ENCODE data around the gene KCNQ1OT1. TPM values are rescaled to one million over a fixed set of nuclear protein-coding genes. Genes with fewer than 3 reads are reported as not detected.

The KCNQ1OT1 gene
- total RNA-seq, 1 donor from 2014 or later = 4.8 TPM

DNA sequence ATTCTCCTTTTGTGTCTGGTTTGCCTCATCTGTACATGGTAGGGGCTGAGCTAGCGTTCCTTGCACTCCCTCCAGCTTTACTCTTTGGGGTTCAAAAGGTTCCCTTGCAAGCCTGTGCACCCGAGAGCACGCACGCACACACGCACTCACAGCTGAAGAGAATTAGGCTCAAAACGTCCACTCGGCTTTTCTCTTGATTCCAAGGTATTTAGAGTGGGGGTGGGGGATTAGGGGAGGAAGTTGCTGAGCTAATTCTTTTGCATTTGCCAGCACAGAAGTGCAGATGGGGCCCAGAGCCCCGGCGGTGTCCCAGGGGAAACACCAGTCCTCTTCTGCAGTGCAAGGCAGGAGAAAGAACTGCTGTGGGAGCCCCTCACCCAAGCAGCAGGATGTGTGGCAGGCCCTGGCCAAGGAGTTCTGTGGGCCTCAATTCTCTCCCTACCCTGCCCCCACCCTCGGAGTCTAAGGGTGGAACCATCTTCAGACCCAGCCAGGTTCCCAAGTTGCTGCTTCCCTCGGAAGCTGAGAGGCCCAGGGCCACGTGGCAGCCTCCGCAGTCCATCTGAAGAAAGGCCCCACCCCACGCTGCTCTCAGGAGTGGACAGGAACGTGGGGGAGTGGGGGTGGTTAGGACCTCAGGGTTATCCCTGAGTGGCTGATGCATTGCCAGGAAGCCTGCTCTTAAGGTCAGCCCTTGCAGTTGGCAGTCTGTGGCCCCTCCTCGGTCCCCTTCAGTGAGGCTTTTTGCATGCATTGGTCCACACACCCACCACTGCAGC lies 3.8 kb upstream of the KCNQ1OT1 start:
- DNase-seq (ENCODE audit: low read depth) = no peak

- no peak for DNase-seq (ENCODE audit: low read depth)
These were observed 3.1 kb upstream of the KCNQ1OT1 start for GRCh38 chr11:2702771-2703362.

DNA sequence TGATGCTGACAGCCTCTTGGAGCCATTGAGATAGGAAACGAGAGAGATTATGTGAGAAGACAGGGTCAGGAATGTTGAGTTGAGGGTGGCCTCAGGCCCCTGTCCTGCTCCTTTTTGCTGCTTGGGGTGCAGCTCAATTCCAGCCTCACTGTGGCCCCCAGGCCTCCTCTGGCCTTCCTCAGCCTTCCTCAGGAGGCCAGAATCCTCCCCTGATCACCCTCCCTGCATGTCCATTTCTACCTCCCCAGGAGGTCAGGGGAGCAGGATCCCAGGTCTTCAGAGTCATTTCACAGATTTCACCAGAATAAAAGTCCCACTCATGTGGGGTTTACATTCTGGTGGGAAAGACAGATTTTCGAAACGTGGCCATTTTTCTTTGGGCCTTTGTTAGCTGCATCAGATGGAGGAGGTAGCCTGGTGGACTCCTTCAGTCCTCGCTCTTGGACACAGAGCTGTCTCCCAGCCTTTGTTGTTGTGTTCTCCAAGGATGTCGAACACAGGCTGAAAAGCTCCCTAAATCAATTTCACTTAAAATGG lies 2.2 kb upstream of the KCNQ1OT1 start:
- DNase-seq (ENCODE audit: low read depth) = no peak

DNA sequence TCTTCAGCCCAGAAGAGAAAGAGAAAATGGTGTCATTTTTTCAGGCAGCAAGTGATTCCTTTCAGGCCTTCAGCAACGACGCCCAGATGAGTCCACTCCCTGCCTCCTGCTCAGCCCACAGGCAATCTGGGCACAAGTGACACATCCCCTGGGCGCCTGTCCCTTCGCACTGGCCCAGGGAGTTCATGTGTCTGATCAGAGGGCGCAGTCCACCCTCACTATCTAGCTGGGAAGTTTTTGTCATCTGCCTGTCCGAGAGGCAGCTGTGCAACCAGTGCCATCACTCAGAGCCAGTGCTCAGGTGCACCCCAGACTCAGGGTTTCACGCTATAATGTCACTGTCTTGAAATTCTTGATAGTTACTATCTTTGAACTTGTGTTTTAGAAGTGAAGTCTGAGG lies 1.4 kb upstream of the KCNQ1OT1 start:
- no peak for DNase-seq (ENCODE audit: low read depth)

- peak; percentile 73 for DNase-seq (ENCODE audit: low read depth)
These were observed 819 bp upstream of the KCNQ1OT1 start for GRCh38 chr11:2700415-2701211.

DNA sequence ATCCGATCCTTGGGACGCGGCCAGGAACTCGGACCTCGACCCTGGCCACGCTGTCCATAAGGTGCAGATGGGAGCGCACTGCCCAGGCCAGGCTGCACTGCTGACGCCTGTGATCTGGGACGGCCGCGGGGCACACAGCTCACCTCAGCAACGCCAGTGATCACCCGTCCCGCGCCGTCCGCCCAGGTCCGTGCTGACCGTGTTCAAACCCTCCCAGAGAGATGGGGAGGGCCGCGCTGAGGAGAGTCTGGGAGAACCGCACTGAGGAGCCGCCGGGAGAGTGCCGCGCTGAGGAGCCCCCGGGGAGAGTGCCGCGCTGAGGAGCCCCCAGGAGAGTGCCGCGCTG lies 636 bp downstream of the KCNQ1OT1 start:
- DNase-seq (ENCODE audit: low read depth) = no peak

DNA sequence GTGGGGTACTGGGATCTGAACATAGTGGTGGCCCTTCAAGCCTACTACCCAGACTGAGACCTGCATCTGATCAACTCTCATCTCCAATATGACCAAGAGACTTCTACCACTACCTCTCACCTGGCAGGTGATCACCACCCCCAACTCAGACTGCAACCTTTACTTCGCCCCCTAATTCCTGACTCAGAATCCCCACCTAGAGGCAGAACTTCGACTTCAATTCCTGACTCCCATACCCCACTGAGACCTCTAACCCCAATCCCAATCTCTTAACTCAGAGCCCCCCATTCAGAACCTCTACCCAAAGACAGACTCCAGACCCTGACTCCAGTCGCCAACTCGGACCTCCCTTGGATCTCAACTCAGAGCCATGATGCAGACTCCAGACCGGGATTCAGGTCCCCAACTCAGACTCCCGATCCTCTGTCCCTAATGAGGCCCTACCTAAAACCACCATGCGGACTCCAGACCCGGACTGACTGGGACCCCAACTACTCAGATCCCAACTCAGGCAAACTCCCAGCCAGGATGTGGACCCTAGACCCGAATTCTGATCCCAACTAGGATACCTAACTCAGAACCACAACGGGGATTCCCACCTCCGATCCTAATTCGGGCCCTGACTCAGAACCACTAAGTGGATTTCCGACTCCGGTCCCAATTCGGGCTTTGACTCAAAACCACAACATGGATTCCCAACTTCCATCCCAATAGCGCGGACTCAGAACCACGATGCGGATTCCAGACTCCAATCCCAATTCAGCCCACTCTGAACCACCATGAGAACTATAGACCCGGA lies 1.2 kb downstream of the KCNQ1OT1 start:
- DNase-seq (ENCODE audit: low read depth) = no peak

DNA sequence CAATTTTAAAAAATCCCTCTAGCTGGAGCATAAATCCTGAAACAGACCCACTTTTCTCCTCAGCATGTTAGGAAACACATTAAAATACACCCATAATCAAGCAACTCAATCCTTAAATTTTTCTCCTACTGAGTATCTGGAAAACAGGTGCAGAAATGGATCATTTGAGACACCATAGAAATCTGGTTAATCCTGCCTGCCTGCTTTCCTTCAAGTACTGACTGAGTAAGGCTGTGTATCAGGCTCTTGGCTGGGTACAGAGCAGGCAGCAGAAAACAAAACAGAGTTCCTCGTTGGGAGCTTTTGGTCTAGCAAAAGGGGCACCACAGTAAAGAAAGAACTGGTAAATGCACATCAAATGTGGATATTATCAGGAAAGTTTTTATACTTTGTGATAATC lies 1.9 kb downstream of the KCNQ1OT1 start:
- no peak for DNase-seq (ENCODE audit: low read depth)

- DNase-seq (ENCODE audit: low read depth) = no peak
These were observed 3.3 kb downstream of the KCNQ1OT1 start for GRCh38 chr11:2696455-2696854.

DNA sequence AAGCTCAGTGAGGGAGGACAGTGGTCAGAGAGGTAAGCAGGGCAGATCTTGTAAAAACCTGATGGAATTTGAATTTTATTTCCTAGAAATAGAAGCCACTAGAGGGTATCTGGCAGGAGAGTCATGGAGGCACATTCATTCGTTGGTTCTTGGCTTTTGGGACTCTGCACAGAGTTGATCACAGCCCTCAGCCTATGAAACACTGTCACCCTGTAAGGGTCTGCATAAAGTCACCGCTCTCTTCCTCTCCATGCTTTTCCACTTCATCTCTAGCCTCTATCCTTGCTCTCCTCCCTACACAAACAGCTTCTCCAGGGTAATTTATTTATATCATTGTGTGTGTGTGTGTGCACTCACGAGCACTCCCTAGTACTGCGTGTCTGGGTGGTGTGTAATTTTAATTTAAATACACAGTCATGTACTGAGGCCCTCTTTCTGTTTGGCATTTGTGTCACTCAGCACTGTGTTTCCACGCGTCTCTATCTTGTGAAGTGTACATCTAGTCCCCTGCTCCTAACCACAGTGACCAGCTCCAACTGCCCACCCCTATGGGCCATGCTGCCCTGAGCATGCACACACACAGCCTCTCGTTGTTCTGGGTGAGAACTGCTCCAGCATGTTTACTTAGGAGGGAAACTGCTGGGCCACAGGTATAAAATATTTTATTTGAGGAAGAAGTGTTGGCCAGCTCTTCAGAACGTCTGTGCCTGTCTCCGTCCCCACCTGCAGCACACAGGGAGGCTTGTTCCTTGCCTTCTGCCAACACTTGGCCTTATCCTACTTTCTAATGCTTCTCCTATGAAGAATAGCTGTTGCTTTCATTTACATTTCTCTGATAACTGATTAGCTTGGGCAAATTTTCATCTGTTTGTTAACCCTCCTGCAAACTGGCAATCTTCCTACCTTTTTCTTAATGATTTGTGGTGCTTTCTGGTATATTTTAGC lies 4.5 kb downstream of the KCNQ1OT1 start:
- no peak for DNase-seq (ENCODE audit: low read depth)

DNA sequence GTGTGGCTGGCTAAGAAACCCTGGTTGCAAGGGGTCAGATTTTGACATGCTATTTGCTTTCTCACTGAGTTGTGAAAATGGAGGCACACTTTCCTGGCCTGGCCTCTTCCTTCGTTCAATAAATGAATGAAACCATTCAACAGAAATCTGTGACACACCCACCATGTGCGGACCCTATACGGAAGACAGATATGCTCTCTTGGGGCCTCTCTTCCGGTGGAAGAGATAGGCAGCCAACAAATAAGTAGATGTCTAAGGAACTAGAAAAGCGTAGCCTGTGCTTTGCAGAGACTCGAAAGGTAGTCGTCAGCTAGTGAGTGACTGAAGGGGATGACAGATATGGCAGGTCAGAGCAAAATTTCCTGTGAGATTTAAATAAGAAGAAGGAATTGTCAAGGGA lies 5.3 kb downstream of the KCNQ1OT1 start:
- DNase-seq (ENCODE audit: low read depth) = no peak

GRCh38 chr11:2693271-2694261 lies 6.2 kb downstream of the KCNQ1OT1 start:
- DNase-seq (ENCODE audit: low read depth) = no peak

DNA sequence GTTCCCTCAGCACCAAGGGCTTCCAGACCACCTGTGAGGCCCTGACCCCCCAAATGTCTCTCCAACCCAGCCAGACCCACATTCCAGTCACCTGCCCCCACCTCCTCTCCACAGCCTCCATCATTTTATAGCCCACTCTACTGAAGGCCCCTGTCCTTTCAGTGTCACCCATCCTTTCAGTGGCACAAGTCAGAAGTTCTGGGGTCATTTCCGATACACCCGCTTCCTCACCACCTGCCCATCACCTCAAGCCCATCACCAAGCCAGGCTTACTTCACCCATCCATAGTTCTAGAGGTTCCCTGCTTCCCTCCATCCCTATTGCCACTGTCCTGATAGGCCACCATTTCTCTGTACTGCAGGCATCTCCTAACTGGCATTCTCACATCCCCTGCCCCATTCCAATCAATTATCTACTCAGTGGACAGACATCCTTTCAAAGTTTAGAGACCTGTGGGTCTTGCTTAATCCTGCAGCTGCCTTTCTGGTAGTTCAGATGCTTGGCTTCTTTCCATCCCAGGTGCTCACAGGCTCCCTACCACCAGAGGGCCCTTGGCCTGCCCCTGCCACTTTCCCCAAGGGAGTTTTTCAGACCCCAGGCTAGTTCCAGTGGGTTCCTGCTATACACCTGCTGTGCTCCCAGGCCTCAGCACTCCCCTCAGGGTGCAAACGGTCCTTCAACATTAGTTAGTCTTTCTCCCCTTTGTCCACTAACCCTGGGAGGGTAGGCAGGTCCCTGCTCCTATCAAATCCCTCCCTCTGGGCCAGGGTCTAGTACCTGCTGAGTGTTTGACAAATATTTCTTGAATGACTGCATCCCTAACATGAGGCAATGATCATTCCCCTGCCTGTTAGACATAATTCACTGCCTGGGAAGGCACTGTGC lies 7.6 kb downstream of the KCNQ1OT1 start:
- DNase-seq (ENCODE audit: low read depth) = peak; percentile 53

DNA sequence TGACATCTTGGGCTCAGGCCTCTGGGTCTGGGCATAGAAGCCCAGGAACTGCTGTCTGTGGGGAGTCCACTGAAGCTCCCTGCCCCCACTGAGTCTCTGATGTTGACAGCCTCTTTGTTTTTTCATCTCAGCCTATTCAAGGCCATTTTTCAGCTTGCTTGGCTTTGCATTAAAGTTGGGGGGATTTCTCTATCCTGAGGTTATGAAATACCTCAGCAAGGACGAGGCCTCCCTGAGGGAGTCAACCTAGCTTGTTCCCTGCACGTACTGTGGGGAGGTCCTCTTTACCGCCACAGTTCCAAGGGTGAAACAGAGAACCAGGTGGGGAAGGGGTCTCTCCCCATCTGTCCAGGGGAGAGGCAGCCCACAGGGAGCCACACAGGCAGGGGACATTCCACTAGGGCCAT lies 8.4 kb downstream of the KCNQ1OT1 start:
- no peak for DNase-seq (ENCODE audit: low read depth)

DNA sequence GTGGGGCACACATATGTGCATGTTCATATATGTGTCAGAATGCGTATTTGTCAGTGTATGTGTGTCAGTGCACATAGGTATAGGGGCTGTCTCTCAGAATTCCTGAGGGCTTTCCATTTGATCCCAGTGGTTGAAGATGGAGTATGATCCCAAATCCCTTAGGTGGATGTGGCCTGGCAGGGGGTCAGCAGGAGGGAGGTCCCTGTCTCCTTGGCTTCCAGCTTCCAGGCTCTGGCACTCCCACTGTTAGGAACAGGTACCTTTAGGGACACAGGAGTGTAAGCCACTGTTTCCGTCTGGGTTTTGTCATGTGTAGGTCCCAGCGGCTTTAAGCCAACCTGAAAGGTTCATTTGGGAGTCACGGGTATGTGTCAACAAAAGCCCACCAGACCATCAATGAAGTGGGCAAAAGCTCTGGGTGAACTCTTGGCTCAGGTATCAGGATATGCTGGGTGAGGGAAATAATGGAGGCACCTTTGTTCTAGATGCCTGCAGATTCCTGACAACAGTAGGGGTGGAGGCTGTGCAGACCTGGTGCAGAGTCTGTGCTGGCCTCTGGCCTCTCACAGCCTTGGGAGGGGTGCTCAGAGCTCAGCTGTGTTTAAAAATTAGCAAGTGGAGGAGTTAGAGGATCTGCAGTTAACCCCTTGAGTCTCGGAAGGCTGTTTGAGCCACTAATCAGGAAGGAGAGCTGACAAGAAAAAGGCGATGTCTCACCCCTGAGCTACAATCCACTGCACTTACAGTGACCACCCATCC lies 9.0 kb downstream of the KCNQ1OT1 start:
- DNase-seq (ENCODE audit: low read depth) = no peak

- no peak for DNase-seq (ENCODE audit: low read depth)
These were observed 9.9 kb downstream of the KCNQ1OT1 start for GRCh38 chr11:2689651-2690575.
